Measurements from ENCODE around the gene EEF1AKMT3.
A peak's percentile ranks its signal among the peaks of the same experiment; 100 is the strongest.

Gene EEF1AKMT3

DNA sequence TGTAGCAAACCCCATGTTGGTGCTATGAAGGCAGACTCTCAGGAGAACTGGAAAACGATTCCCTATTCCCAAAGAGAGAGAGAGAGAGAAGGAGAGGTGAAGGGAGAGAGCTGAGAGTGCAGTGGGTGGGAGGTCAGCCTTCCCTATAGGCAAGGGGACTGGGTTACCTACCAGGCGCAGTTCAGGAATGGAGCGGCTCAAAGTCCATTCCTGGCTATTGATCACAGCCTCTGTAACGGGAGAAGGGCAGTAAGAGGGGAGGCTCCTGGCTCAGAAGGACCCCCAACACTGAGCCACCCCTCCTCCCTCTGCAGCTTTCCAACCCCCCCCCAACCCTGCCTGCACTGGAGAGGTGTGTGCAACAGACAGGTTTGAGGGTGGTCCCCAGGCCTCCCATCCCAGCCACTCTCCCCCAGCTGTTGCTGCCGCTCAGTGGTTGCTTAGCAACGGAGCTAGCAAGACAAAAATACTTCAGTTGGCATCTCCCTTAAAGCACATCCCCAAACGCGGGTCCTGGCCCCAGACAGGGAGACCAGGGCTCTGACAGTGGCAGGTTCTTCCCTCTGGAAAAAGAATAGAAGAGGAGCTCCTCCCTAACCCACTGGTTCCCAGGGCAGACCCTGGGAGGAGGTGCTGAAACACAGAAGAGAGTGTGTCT is 37.1 kb upstream of the EEF1AKMT3 start:
- peak in 1 of 2 experiments; percentile 11 for DNase-seq

DNA sequence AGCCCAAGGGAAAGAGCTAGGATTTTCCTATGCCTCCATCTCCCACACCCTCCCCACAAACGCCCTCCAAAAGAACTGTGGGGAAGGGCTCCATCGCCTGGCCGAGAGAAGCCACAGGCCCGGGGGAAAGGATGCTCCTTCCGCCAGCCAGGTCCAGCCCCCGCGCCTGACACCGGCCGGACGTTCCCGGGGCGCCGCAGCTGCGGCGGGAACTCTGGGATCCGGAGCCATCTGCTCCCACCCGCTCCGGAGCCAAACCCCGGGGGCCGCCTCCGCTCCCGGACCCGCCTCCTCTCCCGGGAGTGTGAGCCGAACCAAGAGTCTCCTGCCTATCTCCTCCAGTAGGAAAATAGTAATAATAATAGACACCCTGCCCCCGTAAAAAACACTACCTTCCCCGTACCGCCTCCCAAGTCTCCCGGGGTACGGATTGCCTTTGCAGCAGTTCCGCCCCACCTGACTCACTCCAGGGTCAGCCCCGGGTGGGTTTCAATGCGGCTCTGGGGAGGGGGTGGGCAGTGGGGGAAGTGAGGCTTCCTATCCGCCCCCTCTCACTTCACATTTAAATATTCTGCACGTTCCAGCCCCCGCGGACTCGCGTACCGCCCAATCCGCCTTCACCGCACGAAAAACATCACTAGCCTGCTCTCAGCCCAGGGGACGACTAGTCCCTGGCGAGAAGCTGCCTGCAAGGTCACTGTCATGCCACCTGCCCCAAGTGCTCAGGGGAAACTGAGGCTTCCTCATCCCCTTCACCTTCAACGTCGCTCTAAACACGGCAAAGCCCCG is 36.3 kb upstream of the EEF1AKMT3 start:
- DNase-seq: peak; percentile 29 to 60

DNA sequence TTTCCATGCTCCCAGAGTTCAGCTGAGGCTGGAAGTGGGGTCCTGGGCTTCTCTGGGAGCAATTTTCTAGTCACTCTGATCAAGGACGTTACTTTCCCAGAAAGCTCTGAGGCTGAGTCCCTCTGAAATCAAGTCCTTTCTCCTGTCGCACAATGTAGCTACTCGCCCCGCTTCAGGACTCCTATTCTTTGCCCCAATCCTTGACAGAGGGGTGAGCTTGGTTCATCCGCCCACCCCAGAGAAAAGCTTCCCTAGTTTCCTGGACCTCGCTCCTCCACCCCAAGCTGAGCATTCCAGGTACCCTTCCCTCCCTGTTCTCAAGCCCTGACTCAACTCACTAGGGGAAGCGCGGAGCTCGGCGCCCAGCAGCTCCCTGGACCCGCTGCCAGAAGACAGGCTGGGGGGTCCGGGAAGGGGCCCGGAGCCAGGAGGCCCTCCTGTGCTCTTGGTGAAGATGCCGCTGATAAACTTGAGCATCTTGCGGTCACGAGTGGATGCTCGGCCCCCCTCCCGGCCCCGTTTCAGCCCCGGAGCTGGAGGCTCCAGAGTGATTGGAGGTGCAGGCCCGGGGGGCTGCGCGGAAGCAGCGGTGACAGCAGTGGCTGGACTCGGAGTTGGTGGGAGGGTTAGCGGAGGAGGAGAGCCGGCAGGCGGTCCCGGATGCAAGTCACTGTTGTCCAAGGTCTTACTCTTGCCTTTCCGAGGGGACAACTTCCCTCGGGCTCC is 35.5 kb upstream of the EEF1AKMT3 start:
- no peak for DNase-seq

DNA sequence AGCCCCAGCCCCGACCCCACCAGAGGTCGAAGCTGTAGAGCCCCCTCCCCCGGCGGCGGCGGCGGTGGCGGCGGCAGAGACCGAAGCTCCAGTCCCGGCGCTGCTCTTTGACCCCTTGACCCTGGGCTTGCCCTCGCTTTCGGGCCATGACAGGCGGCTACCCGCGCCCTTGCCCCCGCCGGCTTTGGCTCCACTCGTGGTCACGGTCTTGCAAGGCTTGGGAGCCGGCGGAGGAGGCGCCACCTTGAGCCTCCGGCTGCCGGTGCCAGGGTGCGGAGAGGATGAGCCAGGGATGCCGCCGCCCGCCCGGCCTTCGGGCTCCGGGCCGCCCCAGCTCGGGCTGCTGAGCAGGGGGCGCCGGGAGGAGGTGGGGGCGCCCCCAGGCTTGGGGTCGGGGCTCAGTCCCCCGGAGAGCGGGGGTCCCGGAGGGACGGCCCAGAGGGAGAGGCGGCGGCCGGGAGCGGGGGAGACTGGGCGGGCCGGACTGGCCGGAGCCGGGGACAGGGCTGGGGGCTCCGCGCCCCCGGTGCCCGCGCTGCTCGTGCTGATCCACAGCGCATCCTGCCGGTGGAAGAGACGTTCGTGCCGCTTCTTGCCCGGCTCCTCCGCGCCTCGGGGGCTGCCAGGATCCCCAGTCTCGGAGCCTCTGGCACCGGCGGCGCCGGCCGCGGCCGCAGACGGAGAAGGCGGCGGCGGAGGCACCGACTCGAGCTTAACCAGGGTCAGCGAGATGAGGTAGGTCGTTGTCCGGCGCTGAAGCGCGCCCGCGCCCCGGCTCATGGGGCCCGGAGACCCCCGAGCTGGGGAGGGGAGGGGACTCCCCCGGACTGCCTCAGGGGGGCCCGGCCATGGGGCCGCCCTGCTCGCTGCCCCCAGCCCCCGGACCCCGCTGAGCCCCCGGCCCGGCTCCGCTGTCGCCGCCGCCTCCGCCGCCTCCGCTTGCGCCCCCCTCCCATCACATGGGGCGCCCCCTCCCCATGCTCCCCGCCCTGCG is 34.6 kb upstream of the EEF1AKMT3 start:
- peak in 1 of 2 experiments; percentile 33 for DNase-seq

DNA sequence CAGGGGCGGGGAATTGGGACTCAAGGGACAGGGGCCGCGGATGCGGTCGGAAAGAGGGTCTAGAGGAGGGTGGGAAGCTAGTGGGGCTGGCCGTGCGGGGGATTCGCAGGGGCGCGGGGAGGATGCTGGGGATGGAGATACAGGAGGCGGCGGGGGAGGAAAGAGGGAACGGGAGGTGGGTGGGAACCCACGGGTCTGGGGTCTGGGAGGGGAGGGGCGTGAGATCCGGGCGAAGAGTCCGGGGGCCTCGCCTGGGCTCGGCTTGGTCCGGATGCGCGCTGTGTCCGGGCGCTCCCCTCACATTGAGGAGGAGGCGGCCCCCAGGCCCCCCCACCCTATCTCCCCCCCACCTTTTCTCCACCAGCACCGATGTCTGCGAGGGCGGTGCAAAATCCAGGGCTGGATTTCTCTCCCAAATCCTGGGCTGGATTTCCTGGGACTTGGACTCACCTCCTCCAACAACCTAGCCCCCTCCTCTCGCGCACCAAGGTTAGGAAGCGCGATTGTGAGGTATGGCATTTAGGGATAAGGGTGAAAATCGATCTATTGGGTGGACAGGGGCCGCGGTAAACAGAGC is 33.7 kb upstream of the EEF1AKMT3 start, which contains the start of gene AGAP2:
AGAP2 (minus strand) TSS at position 82 of the 577 bp plus-strand sequence. CDS start 496 bp downstream, outside the sequence.
- peak; percentile 34 to 35 for DNase-seq

DNA sequence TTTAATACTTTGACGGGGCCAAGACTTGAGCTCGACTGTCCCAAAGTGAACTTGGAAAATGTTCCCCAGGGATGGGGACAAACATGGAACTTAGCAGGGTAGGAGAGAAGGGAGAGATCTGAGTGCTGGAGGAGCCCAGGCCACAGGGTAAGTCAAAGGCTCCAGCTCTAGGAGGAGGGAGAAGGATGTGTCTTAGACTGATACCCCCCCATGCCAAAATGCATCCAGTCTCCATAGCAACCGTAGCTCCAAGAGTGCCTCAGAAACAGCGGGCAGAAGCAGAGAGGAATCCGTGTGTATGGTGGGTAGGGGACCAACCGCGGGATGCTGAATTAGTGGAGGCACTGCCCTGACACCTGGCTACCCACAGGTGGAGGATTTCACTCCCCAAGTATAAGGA is 33.0 kb upstream of the EEF1AKMT3 start:
- DNase-seq: no peak

DNA sequence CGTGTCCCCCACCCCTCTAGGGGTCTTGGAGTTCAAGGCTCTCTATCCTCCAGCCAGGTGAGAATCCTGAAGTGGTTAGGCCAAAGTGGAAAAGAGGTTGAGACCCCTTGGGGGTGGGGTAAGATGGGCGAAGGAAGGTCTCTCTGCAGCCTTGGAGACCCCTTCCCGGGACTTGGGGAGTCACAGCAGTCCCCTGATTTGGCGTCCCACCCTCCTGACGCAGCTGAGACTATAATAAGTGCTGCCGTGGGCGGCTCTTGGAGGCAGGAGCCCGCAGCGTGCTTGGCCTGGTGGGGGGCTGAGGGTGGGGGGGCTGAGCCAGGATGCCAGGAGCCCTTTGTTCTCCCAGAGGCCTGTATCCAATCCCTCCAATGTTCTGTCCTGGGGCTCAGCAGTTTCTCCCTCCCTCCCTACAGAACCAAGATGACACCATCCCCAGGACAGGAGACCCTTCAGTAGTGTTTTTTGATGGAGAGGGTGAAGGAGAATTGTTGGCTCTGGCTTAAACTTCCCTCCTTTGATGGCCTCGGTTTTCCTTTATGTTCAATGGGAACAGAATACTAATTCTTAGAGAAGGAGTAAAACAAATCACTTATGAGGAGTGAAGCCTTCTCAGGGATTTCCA is 32.4 kb upstream of the EEF1AKMT3 start:
- no peak for DNase-seq

DNA sequence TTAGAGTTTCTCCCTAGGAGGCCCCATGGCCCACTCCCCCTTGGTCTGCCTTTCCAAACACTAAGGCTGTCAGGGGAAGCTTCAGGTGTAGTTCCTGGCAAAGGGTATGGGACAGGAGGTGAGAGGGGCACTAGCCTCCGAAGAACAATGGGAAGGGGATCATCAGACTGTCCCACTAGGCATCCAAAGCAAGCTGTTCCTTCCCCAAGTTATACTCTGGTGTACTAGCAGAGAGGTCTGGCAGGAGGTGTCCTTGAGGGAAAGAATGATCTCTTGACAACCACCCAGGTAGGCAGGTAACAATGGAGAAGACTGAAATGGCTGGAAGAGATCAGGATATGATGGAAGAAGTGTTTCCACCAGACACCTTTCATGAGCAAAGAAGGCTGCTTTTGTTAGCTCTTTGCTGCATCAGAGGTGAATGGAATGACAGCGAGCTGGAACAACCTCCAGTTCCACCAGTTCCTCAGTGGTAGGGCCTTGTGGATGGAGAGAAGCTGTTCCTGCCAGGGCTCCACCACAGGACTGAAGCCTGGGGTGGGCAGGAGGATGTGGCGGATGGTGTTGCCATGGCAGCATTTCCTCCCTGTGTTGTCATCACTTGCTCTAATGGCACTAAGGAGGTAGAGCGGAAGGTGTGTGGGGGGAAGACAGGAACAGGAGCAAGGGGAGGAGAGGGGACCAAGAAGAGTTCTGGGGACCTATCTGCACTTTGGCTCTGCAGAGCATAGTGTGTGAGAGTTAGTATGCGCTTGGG is 31.6 kb upstream of the EEF1AKMT3 start:
- no peak for DNase-seq

DNA sequence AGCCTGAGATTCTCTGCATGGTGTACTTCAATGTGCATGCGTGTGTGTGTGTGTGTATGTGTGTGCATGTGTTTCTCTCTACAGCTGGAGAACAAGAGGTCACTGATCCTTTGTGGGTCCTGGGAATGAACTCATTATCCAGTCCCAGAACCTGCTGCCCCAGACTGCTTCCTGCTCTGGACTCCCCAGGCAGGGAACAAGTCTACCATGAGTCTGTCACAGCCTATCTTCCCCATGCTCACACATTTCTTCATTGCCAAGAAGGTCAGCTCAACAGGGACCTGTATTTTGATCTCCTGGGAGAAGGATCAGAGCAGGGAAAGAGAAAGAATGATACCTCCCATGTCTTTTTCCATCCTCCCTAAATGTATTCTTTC is 31.0 kb upstream of the EEF1AKMT3 start:
- no peak for DNase-seq

DNA sequence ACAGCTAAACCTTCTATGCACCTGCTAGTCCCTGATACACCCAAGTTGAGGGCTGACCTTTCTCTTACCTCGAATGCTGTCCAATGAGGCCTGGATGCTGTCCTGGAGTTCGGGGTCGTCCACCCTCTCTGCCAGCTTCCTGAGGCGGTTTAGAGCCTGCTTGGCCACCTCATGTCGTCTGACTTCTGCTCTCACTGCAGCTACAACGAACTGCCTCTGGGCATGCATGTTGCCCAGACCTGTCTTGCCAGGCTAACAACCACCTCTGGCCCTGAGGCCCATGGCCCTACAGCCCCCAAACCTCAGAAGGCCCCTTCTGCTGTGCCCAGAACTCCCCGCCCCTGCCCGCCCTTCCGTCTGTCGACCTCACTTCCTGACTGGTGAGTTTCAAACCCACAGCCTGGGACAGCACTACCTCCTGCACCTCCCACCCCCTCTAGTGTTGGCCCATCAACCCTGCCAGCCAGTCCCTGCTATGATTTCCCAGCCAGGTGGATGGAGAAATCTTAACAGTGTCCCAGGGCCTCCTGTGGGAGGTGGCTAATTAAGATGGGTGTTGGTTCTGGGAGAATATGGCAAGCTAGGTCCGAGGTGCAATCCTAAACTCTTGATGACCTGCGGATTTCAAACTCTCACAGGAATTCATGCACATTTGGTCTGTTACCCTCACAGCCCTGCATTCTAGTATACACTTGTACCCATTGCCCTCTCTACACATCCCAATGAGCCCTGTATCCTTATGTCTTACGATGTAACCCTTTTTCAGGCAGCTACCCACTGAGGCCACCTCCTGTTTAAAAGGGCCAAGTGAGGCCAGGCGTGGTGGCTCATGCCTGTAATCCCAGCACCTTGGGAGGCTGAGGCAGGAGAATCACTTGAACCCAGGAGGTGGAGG is 30.3 kb upstream of the EEF1AKMT3 start:
- peak in 1 of 2 experiments; percentile 43 for DNase-seq

DNA sequence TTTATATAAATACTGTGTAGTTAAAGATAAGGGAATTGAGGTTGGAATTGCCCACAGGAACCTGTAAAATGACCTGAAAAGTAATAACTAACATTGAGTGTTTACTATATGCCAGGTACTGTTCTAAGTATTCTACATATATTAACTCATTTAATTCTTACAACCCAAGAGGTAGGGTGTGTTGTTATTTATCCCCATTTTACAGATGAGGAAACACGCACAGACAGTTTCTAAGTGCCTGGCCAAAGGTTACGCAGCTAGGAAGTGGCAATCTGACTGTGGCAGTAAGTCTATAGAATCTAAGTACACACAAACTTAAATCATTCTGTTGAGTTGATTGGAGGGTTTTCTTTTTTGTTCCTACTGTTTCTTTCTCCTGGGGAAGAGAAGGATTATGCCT is 28.6 kb upstream of the EEF1AKMT3 start:
- DNase-seq: no peak

DNA sequence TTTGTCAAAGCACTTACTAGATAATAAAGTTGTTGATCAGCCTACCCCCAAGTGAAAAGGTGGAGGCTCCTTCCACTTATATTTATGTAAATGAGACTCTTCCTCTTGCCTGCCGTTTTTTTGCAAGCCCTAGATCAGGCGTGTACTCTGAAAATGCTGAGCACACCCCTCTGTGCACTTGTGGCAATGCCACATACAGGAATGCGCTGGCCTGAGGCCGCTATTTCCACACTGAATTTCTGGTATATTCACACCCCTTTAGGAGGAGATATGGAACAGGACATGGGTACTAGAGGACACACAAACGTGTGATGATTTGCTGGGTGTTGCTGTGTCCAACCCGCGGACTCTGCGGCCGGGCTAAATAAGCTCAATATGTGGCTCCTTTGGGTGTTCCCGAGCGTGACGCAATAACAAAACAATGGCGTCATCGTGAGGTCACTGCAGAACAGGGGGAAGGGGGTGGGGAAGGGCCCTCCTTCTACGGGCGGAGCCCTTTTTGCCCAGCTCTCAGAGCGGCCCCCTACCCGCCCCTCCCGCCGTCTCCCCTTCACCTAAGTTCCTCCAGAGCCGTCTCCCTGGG is 28.1 kb upstream of the EEF1AKMT3 start:
- peak; percentile 77 to 79 for DNase-seq

DNA sequence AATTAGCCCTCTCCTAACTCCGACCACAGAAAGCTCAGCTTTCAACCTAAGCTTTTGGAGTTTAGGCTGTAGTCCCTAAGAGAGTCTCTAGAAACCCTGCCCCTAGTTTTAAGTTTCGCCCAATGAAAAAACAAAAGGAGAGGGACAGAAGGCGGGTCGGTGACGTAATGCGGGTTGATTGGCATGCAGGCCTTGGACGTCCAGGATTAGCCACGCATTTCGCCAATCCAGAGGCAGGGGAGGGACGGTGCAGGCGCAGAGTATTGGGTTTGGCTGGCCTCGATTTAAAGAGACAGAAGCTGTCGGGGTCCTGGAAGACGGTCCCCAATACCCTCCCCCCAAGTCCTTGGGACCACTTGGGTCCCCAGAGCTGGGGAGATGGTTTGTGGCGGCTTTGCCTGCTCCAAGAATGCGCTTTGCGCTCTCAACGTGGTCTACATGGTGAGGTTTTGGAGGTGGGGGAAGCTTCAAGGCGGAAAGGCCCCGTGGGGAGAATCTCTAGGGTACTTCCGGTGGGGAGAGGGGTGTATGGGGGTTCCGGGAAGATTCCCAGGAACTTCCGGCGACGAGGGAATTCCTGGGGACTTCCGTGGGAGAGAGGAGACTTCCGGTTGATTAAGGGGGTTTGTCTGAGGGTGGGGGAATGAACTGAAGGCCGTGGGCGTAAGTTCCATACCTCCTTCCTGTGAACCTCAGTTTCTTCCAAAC is 27.5 kb upstream of the EEF1AKMT3 start, which contains the start of gene TSPAN31:
TSPAN31 (plus strand) TSS at position 263 of the 708 bp plus-strand sequence; CDS start at position 379, 116 bp downstream.
- DNase-seq: peak; percentile 95 to 96

DNA sequence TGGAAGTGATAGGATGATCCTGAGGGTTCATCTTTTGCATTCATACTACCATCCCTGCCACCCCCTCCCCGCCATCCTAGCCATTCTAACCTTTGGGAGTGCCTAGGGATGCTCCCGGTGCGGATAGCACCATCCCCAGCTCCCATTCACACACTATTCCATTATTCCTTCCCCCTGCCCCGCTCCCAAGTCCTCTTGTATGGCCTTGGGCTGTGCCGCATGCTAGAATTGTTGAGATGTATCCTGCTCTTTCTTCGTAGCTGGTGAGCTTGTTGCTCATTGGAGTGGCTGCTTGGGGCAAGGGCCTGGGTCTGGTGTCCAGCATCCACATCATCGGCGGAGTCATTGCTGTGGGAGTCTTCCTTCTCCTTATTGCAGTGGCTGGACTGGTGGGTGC is 26.9 kb upstream of the EEF1AKMT3 start:
- DNase-seq: no peak

DNA sequence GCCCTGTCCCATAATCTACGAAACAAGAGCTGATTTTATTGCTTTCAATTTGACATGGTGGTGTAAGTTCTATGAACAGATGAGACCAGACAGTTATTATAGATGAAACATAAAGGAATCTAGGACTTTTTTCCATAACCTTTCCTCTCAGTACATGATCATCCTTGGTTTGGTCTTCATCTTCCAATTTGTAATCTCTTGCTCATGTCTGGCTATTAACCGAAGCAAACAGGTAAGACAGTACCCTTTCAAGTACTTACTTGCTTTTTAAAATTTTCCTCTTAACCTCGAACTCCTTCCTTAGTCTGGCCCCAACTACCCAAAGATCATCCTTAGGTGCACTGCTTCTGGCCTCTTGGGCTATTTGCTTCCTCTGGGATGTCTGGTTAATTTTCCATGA is 26.4 kb upstream of the EEF1AKMT3 start:
- DNase-seq: no peak

DNA sequence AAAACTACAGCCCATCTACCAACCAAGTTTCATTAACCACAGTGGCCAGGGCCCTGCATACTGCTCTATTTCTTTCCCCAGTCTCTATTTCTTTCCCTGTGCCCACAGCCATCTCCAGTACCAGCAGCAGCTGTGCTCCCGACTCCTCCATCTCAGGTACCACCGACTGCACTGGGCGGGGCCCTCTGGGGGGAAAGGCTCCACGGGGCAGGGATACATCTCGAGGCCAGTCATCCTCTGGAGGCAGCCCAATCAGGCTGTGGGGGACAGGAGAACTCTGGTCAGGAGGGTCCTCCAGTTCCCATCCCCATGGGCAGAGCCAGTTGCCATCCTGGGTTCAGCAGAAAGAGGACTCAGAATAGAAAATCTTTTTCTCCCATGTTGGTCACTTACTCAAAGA is 23.4 kb upstream of the EEF1AKMT3 start:
- DNase-seq: no peak

DNA sequence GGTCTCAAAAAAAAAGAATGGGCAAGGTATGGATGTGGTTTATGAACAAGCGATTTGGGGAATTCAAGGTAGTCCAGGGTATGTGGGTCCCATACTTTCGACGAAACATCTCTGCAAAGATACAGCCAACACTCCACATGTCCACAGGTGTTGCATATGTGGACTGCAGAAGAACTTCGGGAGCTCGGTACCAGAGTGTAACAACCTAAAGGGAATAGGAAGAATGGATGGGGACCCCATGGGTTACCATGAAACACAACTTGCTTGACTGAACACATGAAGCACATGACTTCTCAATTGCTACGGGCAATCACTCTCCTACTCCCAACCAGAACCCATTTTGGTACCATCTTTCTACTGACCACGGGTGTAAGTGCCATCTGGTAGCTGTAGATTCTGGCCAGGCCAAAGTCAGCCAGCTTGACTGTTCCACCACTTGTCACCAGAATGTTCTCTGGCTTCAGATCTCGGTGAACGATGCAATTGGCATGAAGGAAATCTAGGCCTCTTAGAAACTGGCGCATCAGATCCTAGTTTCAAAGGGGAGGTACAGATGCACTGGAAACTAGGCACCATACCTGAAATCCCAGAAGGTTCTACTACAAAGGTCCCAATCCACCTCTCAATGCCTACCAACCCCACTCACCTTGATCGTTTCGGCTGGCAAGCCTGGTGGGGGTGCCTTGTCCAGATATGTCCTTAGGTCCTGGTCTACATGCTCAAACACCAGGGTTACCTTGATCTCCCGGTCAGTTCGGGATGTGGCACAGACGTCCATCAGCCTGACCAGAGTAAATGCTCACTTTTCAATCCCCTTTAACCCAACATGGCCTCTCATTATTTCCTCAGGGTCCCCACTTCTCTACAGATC is 21.6 kb upstream of the EEF1AKMT3 start:
- no peak for DNase-seq

DNA sequence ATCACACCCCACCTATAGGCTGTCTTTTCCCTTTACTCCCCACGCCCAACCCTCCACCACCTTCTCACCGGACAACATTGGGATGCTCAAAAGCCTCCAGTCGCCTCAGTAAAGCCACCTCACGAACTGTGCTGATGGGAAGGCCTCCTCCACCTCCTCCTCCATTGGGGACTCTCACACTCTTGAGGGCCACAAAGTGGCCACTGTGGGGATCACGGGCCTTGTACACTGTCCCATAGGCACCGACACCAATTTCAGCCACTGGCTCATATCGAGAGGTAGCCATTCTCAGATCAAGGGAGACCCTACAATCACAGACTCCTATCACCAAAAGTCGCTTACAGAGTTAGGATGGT is 21.0 kb upstream of the EEF1AKMT3 start:
- no peak for DNase-seq
